RWPE2 (cell line): Measurements from ENCODE around the gene MARVELD2.

Experiments used
- ATAC-seq: fragments of 200-7000 bp; cut with Tn5 transposase; 3 replicates; pipeline ENCODE4 v1.9.1; 2021; ENCODE audit warnings: low read depth
- DNase-seq: peaks from one replicate; pipeline ENCODE4 v3.0.0-alpha.2; 2020; ENCODE audit warnings: low spot score
- H3K27ac ChIP-seq: fragments of 450-650 bp; 2 replicates; pipeline ENCODE4 v1.5.1; 2017; ENCODE audit warnings: mild to moderate bottlenecking; ENCODE audit not compliant: poor library complexity, severe bottlenecking
- H3K27me3 ChIP-seq: fragments of 250-450 bp; sonication (Bioruptor Pico); 2 replicates; pipeline ENCODE4 v1.5.1; 2021; ENCODE audit warnings: mild to moderate bottlenecking, moderate library complexity; ENCODE audit not compliant: insufficient read depth, poor library complexity, severe bottlenecking
- H3K36me3 ChIP-seq: fragments of 250-450 bp; sonication (Bioruptor Pico); 2 replicates; pipeline ENCODE4 v1.5.1; 2020; ENCODE audit warnings: low read depth, mild to moderate bottlenecking, moderate library complexity
- H3K4me1 ChIP-seq: fragments of 250-450 bp; sonication (Bioruptor Pico); 2 replicates; pipeline ENCODE4 v1.5.1; 2021; ENCODE audit warnings: mild to moderate bottlenecking, moderate library complexity; ENCODE audit not compliant: insufficient read depth, poor library complexity, severe bottlenecking
- H3K4me3 ChIP-seq: fragments of 250-450 bp; sonication (Bioruptor Pico); 2 replicates; pipeline ENCODE4 v1.5.1; 2021; ENCODE audit warnings: mild to moderate bottlenecking, moderate library complexity; ENCODE audit not compliant: severe bottlenecking
- H3K9me3 ChIP-seq: fragments of 250-450 bp; sonication (Bioruptor Pico); 2 replicates; pipeline ENCODE4 v1.5.1; 2021; ENCODE audit warnings: mild to moderate bottlenecking, moderate library complexity; ENCODE audit not compliant: severe bottlenecking
- CTCF ChIP-seq: fragments of 450-650 bp; IDR thresholded peaks from one replicate; pipeline ENCODE4 v1.5.1; 2017; ENCODE audit warnings: mild to moderate bottlenecking, moderate library complexity; ENCODE audit not compliant: poor library complexity, severe bottlenecking

The MARVELD2 gene

GRCh38 chr5:69484891-69485290, 70.0 kb downstream of the MARVELD2 start:
- Histone ChIP-seq H3K4me3 (no peak overlapping the region), H3K27me3 (no peaks in the 10 kb centered on the region), H3K36me3 (no peaks in the 10 kb centered on the region), H3K9me3 (no peaks in the 10 kb centered on the region), H3K27ac (no peak overlapping the region), H3K4me1 (no peaks in the 10 kb centered on the region)
- ATAC-seq = peak; percentile 48; the same call in 1 of the 3 replicates
- DNase-seq = no peak
- TF ChIP-seq CTCF = no peak

DNA sequence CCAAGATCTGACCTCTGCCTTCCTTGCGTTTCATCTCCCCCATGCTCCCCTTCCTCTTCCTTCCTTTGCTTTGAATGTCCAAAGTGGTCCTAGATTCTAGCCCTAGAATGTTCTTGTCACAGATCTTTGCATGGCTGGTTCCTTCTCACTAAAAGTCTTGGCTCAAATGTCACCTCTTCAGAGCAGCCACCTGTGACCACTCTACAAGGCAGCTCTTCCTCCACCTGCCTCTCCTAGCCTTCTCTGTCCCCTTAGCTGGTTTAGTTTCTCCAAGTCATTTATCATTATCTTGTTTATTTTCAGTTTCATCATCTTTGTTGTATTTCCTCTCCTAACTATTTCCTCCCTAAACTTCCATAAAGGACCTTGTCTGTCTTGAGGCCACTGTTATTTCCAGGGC, 70.6 kb downstream of the MARVELD2 start:
- Histone ChIP-seq H3K27ac (no peak overlapping the region), H3K4me1 (no peaks in the 10 kb centered on the region), H3K9me3 (no peaks in the 10 kb centered on the region), H3K27me3 (no peaks in the 10 kb centered on the region), H3K36me3 (no peaks in the 10 kb centered on the region), H3K4me3 (no peak overlapping the region)
- DNase-seq (no peak), ATAC-seq (no peak)
- no peak for TF ChIP-seq CTCF

- H3K4me1 ChIP-seq = no peaks in the 10 kb centered on the region
- H3K4me3 ChIP-seq = no peak overlapping the region
- no peaks in the 10 kb centered on the region for H3K9me3 ChIP-seq
- no peak overlapping the region for H3K27ac ChIP-seq
- no peaks in the 10 kb centered on the region for H3K36me3 ChIP-seq
- ATAC-seq = no peak
- no peak for TF ChIP-seq CTCF
- no peak for DNase-seq
- H3K27me3 ChIP-seq = no peaks in the 10 kb centered on the region
Observed at GRCh38 chr5:69489246-69489645, 74.3 kb downstream of the MARVELD2 start.

GRCh38 chr5:69491027-69491426, 76.1 kb downstream of the MARVELD2 start:
- TF ChIP-seq CTCF = no peak
- Histone ChIP-seq H3K9me3 (no peaks in the 10 kb centered on the region), H3K27me3 (no peaks in the 10 kb centered on the region), H3K27ac (no peak overlapping the region), H3K4me1 (no peaks in the 10 kb centered on the region), H3K36me3 (no peaks in the 10 kb centered on the region), H3K4me3 (no peak overlapping the region)
- no peak for ATAC-seq
- DNase-seq = no peak

GRCh38 chr5:69491838-69492390, 77.0 kb downstream of the MARVELD2 start:
- TF ChIP-seq CTCF = no peak
- Histone ChIP-seq H3K9me3 (no peaks in the 10 kb centered on the region), H3K27ac (no peak overlapping the region), H3K4me3 (peak overlapping the region; percentile 53), H3K36me3 (no peaks in the 10 kb centered on the region), H3K27me3 (no peaks in the 10 kb centered on the region), H3K4me1 (no peaks in the 10 kb centered on the region)
- ATAC-seq (no peak), DNase-seq (no peak)
